Measurements from ENCODE around the gene IL17RE.

GRCh38 chr3:9932535-9932842, 29.8 kb downstream of the IL17RE start:
- TF ChIP-seq ZNF318 (CRISPR knock-in tag; IDR thresholded peaks at IDR 0.05): 0 out of 2 replicates have a peak, but pooled peaks have one; percentile 0
- TF ChIP-seq CTCF (CRISPR knock-in tag; IDR thresholded peaks at IDR 0.05): no peak
- no peak for TF ChIP-seq SIN3A (IDR thresholded peaks at IDR 0.05; ENCODE audit: borderline replicate concordance, low read depth, low read length)
- no peak for TF ChIP-seq SALL2 (CRISPR knock-in tag; IDR thresholded peaks at IDR 0.05)
- no peak for TF ChIP-seq PAX8 (CRISPR knock-in tag; IDR thresholded peaks at IDR 0.05; ENCODE audit: borderline replicate concordance)

Data from HepG2 (cell line).